Measurements from ENCODE around the gene SLC13A5. TPM values are rescaled to one million over a fixed set of nuclear protein-coding genes. Genes with fewer than 3 reads are reported as not detected.

Gene SLC13A5
- polyA plus RNA-seq, 4 donors = 0.10 to 2.9 TPM; not detected in 2

DNA sequence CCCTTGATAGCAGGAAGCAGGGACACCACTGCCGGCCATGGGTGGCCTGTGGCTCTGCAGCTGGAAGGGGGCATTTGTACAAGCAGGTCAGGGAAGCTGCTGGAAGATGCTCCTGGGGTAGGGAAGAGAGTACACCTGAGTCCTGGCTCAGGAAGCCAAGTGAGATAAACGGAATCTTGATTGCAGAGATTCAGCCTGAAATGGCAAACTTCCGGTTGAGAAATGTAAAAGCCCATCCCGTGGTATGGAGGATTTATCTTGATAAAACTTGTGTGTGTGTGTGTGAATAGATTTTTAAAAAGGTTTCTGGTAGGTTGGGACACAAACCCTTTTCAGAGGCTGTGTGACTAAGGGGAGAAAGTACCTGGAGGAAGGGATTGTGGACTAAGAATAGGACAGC is 32.0 kb downstream of the SLC13A5 start:
- H3K4me3 ChIP-seq (ENCODE audit: low read depth in 1 of 3, low read length in 3 of 3) = no peak overlapping the region
- no peak overlapping the region for H3K27ac ChIP-seq (ENCODE audit: low read depth in 1 of 3, low read length in 2 of 3)
- no peak for DNase-seq
- H3K4me1 ChIP-seq (ENCODE audit: control insufficient read depth in 3 of 3, insufficient read depth in 2 of 3, low read depth in 1 of 3, low read length in 2 of 3) = no peaks in the 10 kb centered on the region
- H3K9me3 ChIP-seq (ENCODE audit: control insufficient read depth in 2 of 2, insufficient read depth in 1 of 2, low read depth in 1 of 2, low read length in 1 of 2) = no peaks in the 10 kb centered on the region
- no peak for FAIRE-seq
- H3K27me3 ChIP-seq (ENCODE audit: control insufficient read depth in 3 of 3, insufficient read depth in 3 of 3, low read length in 3 of 3) = peaks cover 0 to 6% (median 4%) of the 10 kb centered on the region in 3 donors
- H3K36me3 ChIP-seq (ENCODE audit: control insufficient read depth in 3 of 3, insufficient read depth in 2 of 3, low read depth in 1 of 3, low read length in 3 of 3) = no peaks in the 10 kb centered on the region
- 41 to 66% (median 45%) methylated on average over 4 of the region's 4 CpGs for WGBS, 3 donors

DNA sequence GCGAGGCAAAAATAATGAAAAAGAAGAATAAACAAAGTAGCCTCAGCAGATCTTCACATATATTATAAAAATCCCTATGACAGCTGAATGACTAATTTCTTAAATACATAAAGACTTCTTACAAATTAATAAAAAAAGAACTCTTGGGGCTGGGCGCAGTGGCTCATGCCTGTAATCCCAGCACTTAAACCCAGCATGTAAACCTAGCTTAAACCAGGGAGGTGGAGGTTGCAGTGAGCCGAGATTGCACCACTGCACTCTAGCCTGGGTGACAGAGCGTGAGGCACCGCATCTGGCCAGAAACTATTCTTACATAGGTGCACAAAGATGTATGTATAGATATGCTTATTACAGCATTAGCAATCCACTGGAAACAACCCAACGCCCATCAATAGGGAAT is 33.9 kb downstream of the SLC13A5 start:
- 71 to 78% (median 77%) methylated on average over 6 of the region's 6 CpGs for WGBS, 3 donors

DNA sequence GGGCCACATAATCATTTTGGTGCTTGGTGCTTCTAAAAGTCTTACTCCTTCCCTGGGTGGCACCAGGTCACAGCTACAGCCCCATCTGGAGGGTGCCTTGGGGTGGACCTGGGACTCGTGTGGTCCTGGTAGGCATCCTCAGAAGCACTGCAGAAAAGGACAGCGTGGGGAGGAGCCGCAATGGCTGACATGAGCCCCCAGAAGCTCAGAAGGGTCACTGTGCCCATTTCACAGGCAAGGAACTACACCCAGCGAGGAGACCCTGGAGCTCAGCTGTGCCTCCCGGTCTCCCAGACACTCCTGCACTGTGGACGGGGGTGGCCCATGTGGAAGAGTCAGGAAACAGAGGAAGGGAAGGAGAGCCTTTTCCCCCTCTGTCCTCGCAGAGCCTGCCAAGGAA is 35.2 kb downstream of the SLC13A5 start:
- Histone ChIP-seq H3K9me3 (ENCODE audit: control insufficient read depth in 2 of 2, insufficient read depth in 1 of 2, low read depth in 1 of 2, low read length in 1 of 2) (no peaks in the 10 kb centered on the region), H3K36me3 (ENCODE audit: control insufficient read depth in 3 of 3, insufficient read depth in 2 of 3, low read depth in 1 of 3, low read length in 3 of 3) (no peaks in the 10 kb centered on the region), H3K4me3 (ENCODE audit: low read depth in 1 of 3, low read length in 3 of 3) (no peak overlapping the region), H3K4me1 (ENCODE audit: control insufficient read depth in 3 of 3, insufficient read depth in 2 of 3, low read depth in 1 of 3, low read length in 2 of 3) (no peaks in the 10 kb centered on the region), H3K27ac (ENCODE audit: low read depth in 1 of 3, low read length in 2 of 3) (no peak overlapping the region), H3K27me3 (ENCODE audit: control insufficient read depth in 3 of 3, insufficient read depth in 3 of 3, low read length in 3 of 3) (peaks cover 0 to 6% (median 4%) of the 10 kb centered on the region in 3 donors)
- FAIRE-seq (no peak), DNase-seq (no peak)
- WGBS, 3 donors = 72 to 80% (median 77%) methylated on average over 7 of the region's 7 CpGs

More for the DNA sequence above, 33.9 kb downstream of the SLC13A5 start:
- Histone ChIP-seq H3K27me3 (ENCODE audit: control insufficient read depth in 3 of 3, insufficient read depth in 3 of 3, low read length in 3 of 3) (peaks cover 0 to 6% (median 4%) of the 10 kb centered on the region in 3 donors), H3K4me1 (ENCODE audit: control insufficient read depth in 3 of 3, insufficient read depth in 2 of 3, low read depth in 1 of 3, low read length in 2 of 3) (no peaks in the 10 kb centered on the region), H3K36me3 (ENCODE audit: control insufficient read depth in 3 of 3, insufficient read depth in 2 of 3, low read depth in 1 of 3, low read length in 3 of 3) (no peaks in the 10 kb centered on the region), H3K27ac (ENCODE audit: low read depth in 1 of 3, low read length in 2 of 3) (no peak overlapping the region), H3K9me3 (ENCODE audit: control insufficient read depth in 2 of 2, insufficient read depth in 1 of 2, low read depth in 1 of 2, low read length in 1 of 2) (no peaks in the 10 kb centered on the region), H3K4me3 (ENCODE audit: low read depth in 1 of 3, low read length in 3 of 3) (no peak overlapping the region)
- no peak for DNase-seq
- no peak for FAIRE-seq

DNA sequence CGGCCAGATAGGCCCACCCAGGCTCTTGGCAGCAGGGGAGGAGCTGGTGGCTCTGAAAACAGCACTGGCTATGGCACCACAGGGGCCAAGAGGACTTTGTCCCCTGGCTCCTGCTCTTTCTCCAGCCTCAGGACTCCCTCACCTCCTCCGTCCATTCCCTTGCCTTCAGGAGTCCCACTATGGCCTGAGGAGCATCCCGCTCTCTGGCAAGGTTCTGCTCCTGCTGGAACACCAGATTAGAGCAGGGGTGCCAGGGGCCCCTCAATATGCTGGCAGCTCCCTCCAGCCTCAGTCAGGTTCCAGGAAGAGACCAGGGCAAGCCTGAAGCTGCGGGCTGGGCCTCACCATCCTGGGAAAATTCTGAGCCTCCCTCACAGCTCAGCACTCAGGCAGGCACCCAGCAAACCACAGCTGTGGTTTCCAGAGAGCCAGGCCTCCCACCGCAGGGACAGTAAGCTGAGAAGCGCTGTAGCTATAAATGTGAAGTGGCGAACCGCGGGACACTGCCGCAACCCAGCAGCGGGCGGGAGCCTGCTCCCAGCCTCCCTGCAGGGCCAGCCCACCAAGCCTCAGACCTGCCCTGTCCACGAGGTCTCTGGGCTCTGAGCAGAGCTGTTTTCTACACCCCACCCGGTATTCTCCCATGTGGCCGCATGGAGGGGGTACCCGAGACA is 35.9 kb downstream of the SLC13A5 start:
- no peak for FAIRE-seq
- 56 to 71% (median 60%) methylated on average over 16 of the region's 16 CpGs for WGBS, 3 donors
- peaks cover 0 to 6% (median 4%) of the 10 kb centered on the region in 3 donors for H3K27me3 ChIP-seq (ENCODE audit: control insufficient read depth in 3 of 3, insufficient read depth in 3 of 3, low read length in 3 of 3)

DNA sequence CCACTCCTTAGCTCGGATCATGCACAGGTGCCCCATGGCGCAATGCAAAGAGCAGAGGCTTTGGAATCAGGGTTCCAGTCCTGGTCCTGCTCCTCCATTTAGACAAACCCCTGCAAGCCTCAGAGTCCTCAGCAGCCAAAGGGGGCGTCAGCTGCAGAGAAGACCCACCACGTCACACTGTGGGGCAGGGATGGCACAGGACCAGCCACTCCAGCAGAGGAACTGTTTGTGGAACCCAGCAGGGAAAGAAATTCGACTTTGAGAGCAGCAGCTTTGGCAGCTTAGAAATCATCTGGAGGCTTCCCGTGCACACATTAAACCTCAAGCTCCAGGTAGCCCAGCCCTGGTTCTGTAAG is 36.4 kb downstream of the SLC13A5 start:
- H3K9me3 ChIP-seq (ENCODE audit: control insufficient read depth in 2 of 2, insufficient read depth in 1 of 2, low read depth in 1 of 2, low read length in 1 of 2) = no peaks in the 10 kb centered on the region
- H3K27ac ChIP-seq (ENCODE audit: low read depth in 1 of 3, low read length in 2 of 3) = no peak overlapping the region
- no peaks in the 10 kb centered on the region for H3K4me1 ChIP-seq (ENCODE audit: control insufficient read depth in 3 of 3, insufficient read depth in 2 of 3, low read depth in 1 of 3, low read length in 2 of 3)
- no peak overlapping the region for H3K4me3 ChIP-seq (ENCODE audit: low read depth in 1 of 3, low read length in 3 of 3)
- H3K36me3 ChIP-seq (ENCODE audit: control insufficient read depth in 3 of 3, insufficient read depth in 2 of 3, low read depth in 1 of 3, low read length in 3 of 3) = no peaks in the 10 kb centered on the region
- H3K27me3 ChIP-seq (ENCODE audit: control insufficient read depth in 3 of 3, insufficient read depth in 3 of 3, low read length in 3 of 3) = peaks cover 0 to 6% (median 4%) of the 10 kb centered on the region in 3 donors
- 66 to 74% (median 66%) methylated on average over 6 of the region's 6 CpGs for WGBS, 3 donors
- no peak for FAIRE-seq
- DNase-seq = no peak

More for the DNA sequence above, 35.9 kb downstream of the SLC13A5 start:
- no peaks in the 10 kb centered on the region for H3K4me1 ChIP-seq (ENCODE audit: control insufficient read depth in 3 of 3, insufficient read depth in 2 of 3, low read depth in 1 of 3, low read length in 2 of 3)
- H3K4me3 ChIP-seq (ENCODE audit: low read depth in 1 of 3, low read length in 3 of 3) = no peak overlapping the region
- DNase-seq = no peak
- no peak overlapping the region for H3K27ac ChIP-seq (ENCODE audit: low read depth in 1 of 3, low read length in 2 of 3)
- no peaks in the 10 kb centered on the region for H3K36me3 ChIP-seq (ENCODE audit: control insufficient read depth in 3 of 3, insufficient read depth in 2 of 3, low read depth in 1 of 3, low read length in 3 of 3)
- no peaks in the 10 kb centered on the region for H3K9me3 ChIP-seq (ENCODE audit: control insufficient read depth in 2 of 2, insufficient read depth in 1 of 2, low read depth in 1 of 2, low read length in 1 of 2)

DNA sequence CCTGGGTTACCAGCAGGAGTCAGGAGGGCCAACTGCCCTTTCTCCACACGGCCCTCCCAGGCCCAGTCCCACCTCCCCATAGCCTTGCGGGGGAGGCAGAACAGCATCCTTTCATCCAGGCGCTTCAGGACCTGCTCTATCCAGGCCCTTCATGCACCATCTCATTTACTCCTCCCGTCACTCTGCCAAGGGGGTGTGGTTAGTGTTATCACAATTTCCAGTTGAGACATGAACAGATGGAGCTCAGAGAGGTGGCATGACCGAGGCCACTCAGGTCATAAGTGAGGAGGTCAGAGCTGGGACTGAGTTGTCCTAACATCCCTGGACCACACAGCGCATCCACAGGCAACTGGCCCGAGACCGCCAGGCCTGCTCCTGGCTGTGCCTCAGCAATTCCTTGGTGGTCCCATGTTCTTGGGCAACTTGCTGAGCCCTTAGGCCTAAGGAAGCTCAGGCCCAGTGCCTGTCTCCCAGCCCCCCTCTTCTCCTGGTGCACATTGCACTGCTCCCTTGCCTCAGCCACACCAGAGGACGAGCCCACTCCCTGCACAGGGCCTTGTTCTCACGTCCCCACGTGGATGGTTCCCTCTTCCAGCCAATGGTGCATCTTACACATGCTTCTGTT is 37.9 kb downstream of the SLC13A5 start:
- H3K36me3 ChIP-seq (ENCODE audit: control insufficient read depth in 3 of 3, insufficient read depth in 2 of 3, low read depth in 1 of 3, low read length in 3 of 3) = no peaks in the 10 kb centered on the region
- no peaks in the 10 kb centered on the region for H3K4me1 ChIP-seq (ENCODE audit: control insufficient read depth in 3 of 3, insufficient read depth in 2 of 3, low read depth in 1 of 3, low read length in 2 of 3)
- H3K9me3 ChIP-seq (ENCODE audit: control insufficient read depth in 2 of 2, insufficient read depth in 1 of 2, low read depth in 1 of 2, low read length in 1 of 2) = no peaks in the 10 kb centered on the region
- no peak overlapping the region for H3K27ac ChIP-seq (ENCODE audit: low read depth in 1 of 3, low read length in 2 of 3)
- FAIRE-seq (no peak), DNase-seq (no peak)
- H3K27me3 ChIP-seq (ENCODE audit: control insufficient read depth in 3 of 3, insufficient read depth in 3 of 3, low read length in 3 of 3) = peaks cover 0 to 6% (median 4%) of the 10 kb centered on the region in 3 donors
- no peak overlapping the region for H3K4me3 ChIP-seq (ENCODE audit: low read depth in 1 of 3, low read length in 3 of 3)
- WGBS, 3 donors = 72 to 75% (median 75%) methylated on average over 11 of the region's 11 CpGs

DNA sequence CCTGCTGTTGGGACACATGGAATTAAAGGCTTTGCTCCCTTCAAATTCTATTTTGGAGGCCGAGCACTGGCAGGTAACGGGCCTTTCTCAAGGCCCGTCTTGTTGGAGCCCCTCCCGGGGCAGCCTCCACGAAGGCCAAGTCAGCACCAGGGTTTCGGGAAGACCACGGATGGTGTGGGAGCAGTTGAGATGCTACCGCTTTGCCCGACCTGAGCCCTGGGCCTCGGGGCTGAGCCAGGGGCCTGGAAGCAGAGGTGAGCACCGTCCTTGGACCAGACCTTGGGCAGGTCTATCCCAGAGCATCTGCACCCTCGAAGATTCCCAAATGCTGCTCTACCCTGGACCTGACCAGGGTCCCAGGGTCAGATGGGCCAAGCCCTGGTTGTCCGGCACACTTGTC is 38.6 kb downstream of the SLC13A5 start:
- peaks cover 0 to 6% (median 4%) of the 10 kb centered on the region in 3 donors for H3K27me3 ChIP-seq (ENCODE audit: control insufficient read depth in 3 of 3, insufficient read depth in 3 of 3, low read length in 3 of 3)
- H3K27ac ChIP-seq (ENCODE audit: low read depth in 1 of 3, low read length in 2 of 3) = no peak overlapping the region
- no peak overlapping the region for H3K4me3 ChIP-seq (ENCODE audit: low read depth in 1 of 3, low read length in 3 of 3)
- no peaks in the 10 kb centered on the region for H3K4me1 ChIP-seq (ENCODE audit: control insufficient read depth in 3 of 3, insufficient read depth in 2 of 3, low read depth in 1 of 3, low read length in 2 of 3)
- 91 to 94% (median 93%) methylated on average over 13 of the region's 13 CpGs for WGBS, 3 donors
- DNase-seq (no peak), FAIRE-seq (no peak)
- no peaks in the 10 kb centered on the region for H3K36me3 ChIP-seq (ENCODE audit: control insufficient read depth in 3 of 3, insufficient read depth in 2 of 3, low read depth in 1 of 3, low read length in 3 of 3)
- no peaks in the 10 kb centered on the region for H3K9me3 ChIP-seq (ENCODE audit: control insufficient read depth in 2 of 2, insufficient read depth in 1 of 2, low read depth in 1 of 2, low read length in 1 of 2)

DNA sequence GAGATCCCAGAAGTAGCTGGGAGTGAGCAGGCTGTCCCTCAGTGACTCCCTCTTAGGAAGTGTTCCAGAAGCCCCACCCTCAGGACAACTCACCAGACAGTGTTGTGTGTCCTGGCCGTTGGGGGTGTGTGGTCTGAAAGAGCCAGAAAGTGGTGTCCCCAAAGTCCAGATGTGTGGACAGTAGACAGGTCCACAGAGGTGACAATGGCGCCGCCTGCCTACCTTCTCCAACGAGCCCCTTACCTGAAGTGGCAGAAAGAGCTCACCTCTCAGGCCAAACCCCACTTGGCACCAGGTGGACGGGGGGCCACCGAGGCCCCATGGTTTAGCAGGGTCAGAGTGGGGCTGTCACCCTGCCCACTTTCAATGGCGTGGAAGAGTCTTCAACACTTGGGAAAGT is 41.7 kb downstream of the SLC13A5 start:
- 83 to 87% (median 84%) methylated on average over 7 of the region's 7 CpGs for WGBS, 3 donors

More for the DNA sequence above, 41.7 kb downstream of the SLC13A5 start:
- Histone ChIP-seq H3K4me3 (ENCODE audit: low read depth in 1 of 3, low read length in 3 of 3) (no peak overlapping the region), H3K4me1 (ENCODE audit: control insufficient read depth in 3 of 3, insufficient read depth in 2 of 3, low read depth in 1 of 3, low read length in 2 of 3) (no peaks in the 10 kb centered on the region), H3K27me3 (ENCODE audit: control insufficient read depth in 3 of 3, insufficient read depth in 3 of 3, low read length in 3 of 3) (no peaks in the 10 kb centered on the region), H3K27ac (ENCODE audit: low read depth in 1 of 3, low read length in 2 of 3) (no peak overlapping the region), H3K36me3 (ENCODE audit: control insufficient read depth in 3 of 3, insufficient read depth in 2 of 3, low read depth in 1 of 3, low read length in 3 of 3) (no peaks in the 10 kb centered on the region), H3K9me3 (ENCODE audit: control insufficient read depth in 2 of 2, insufficient read depth in 1 of 2, low read depth in 1 of 2, low read length in 1 of 2) (no peaks in the 10 kb centered on the region)
- FAIRE-seq (no peak), DNase-seq (no peak)

Measured in small intestine (tissue), 7 donors.